CD8-positive, alpha-beta memory T cell (primary cell): ENCODE results near the gene LIMD2. TPM values are rescaled to one million over a fixed set of nuclear protein-coding genes. Genes with fewer than 3 reads are reported as not detected.
A peak's percentile ranks its signal among the peaks of the same experiment; 100 is the strongest.

Experiments
- CTCF ChIA-PET: fragments of 350-600 bp; sonication (Branson Sonifier 250); formaldehyde crosslinking; loops from one replicate; lab custom pipeline; 2021; ENCODE audit warnings: antibody characterized with exemption; lab: Charles Lee
- POLR2A ChIA-PET: fragments of 350-600 bp; sonication (Branson Sonifier 250); formaldehyde crosslinking; loops from one replicate; lab custom pipeline; 2021; ENCODE audit warnings: antibody characterized with exemption; lab: Charles Lee
- DNase-seq, 5 donors: peaks; one replicate each; pipeline versions ENCODE4 v3.0.0 to v3.0.0-alpha.2; 2020 to 2022; ENCODE audit warnings: mixed read lengths in 1 of 5
- H3K27ac ChIP-seq: one replicate; pipeline ENCODE4 v1.7.0; 2013; ENCODE audit warnings: low read depth, mild to moderate bottlenecking, low read length, moderate library complexity
- H3K27me3 ChIP-seq: 2 replicates; pipeline ENCODE4 v1.7.0; 2013; ENCODE audit warnings: low read length, mild to moderate bottlenecking; ENCODE audit not compliant: insufficient read depth, poor library complexity, severe bottlenecking
- H3K36me3 ChIP-seq: 2 replicates; pipeline ENCODE4 v1.7.0; 2013; ENCODE audit warnings: mild to moderate bottlenecking, low read length, moderate library complexity; ENCODE audit not compliant: insufficient read depth
- H3K4me1 ChIP-seq: 2 replicates; pipeline ENCODE4 v1.7.0; 2013; ENCODE audit warnings: mild to moderate bottlenecking, low read length, moderate library complexity; ENCODE audit not compliant: insufficient read depth
- H3K4me3 ChIP-seq: 2 replicates; pipeline ENCODE4 v1.7.0; 2013; ENCODE audit warnings: mild to moderate bottlenecking, low read length
- H3K9me3 ChIP-seq: 2 replicates; pipeline ENCODE4 v1.7.0; 2013; ENCODE audit warnings: mild to moderate bottlenecking, low read length
- H3K27ac Mint-ChIP-seq, 8 donors: one replicate each; pipeline ENCODE4 v1.8.0; 2020 to 2021; ENCODE audit warnings: mixed read lengths in 8 of 8, mild to moderate bottlenecking in 6 of 8, inconsistent platforms in 3 of 8, moderate library complexity in 3 of 8
- H3K27me3 Mint-ChIP-seq, 2 donors: one replicate each; pipeline ENCODE4 v1.8.0; 2020 to 2021; ENCODE audit warnings: mixed read lengths in 2 of 2, mild to moderate bottlenecking in 1 of 2, moderate library complexity in 1 of 2
- H3K36me3 Mint-ChIP-seq, 3 donors: one replicate each; pipeline ENCODE4 v1.8.0; 2020 to 2021; ENCODE audit warnings: mixed read lengths in 3 of 3, inconsistent platforms in 1 of 3, mild to moderate bottlenecking in 1 of 3
- H3K4me1 Mint-ChIP-seq, 3 donors: one replicate each; pipeline ENCODE4 v1.8.0; 2020 to 2021; ENCODE audit warnings: mixed read lengths in 3 of 3, inconsistent platforms in 1 of 3, mild to moderate bottlenecking in 1 of 3
- H3K4me3 Mint-ChIP-seq, 7 donors: one replicate each; pipeline ENCODE4 v1.8.0; 2020 to 2021; ENCODE audit warnings: mixed read lengths in 7 of 7, mild to moderate bottlenecking in 6 of 7, moderate library complexity in 4 of 7, inconsistent platforms in 2 of 7
- H3K9me3 Mint-ChIP-seq, 5 donors: one replicate each; pipeline ENCODE4 v1.8.0; 2020 to 2022; ENCODE audit warnings: mixed read lengths in 5 of 5, mild to moderate bottlenecking in 3 of 5, moderate library complexity in 2 of 5, inconsistent platforms in 1 of 5
- polyA plus RNA-seq: library from polyadenylated mRNA; unstranded; fragments of 300-500 nt; fragmentation: Illumina TruSeq; gene quantifications from one replicate; pipeline ENCODE4 v1.2.3, GENCODE V29; 2021
- total RNA-seq, 2 experiments: library from RNA; stranded (reverse); gene quantifications; one replicate each; pipeline ENCODE4 v1.2.3, GENCODE V29; 2021

Gene LIMD2
- total and polyA plus RNA-seq, 3 experiments from 2014 or later = 236 to 495 (median 240) TPM

- H3K4me3 Mint-ChIP-seq = peak overlapping the region; percentile 98 to 100 (median 98)
Observed at GRCh38 chr17:63695889-63696288, 4.0 kb downstream of the LIMD2 start.

DNA sequence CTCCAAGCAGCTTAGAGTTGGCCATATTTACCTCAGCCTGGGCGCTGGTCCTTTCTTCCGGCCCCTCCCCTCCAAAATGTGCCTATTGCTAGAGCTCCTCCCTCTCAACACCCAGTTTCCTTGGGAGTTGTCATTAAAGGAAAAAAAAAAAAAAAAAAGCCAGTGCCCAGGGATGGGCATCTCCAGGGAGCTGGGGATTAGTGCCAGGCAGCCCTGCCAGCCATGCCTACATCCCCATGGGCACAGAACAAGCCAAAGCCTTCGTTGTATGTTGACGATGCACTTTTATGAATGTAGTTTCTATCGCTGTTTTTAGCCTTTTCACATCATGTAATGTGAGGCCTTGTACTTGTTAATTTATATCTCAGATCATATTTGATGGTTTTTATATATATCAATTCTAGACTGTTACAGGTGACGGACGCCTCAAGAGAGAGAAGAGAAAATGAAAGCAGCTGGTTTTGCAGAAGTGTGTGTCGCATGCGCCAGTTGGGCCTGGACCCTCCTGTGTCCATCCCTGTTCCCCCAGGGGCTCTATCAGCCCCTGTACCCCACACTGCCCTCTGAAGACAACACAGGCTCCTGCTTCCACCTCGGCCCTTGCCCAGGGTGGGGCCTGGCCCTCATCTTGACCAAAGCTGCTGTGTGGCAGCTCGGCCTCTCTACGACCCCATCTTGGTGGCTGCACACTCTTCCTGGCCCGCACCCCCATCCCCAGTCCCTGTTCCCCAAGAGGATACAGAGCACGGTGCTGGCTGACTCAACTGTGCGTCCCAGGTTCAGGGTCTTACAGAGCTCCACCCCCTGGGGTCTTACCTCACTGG lies 4.8 kb downstream of the LIMD2 start:
- H3K4me1 Mint-ChIP-seq = peaks cover 50 to 64% (median 52%) of the 10 kb centered on the region in 3 donors
- peaks cover 42% of the 10 kb centered on the region for H3K4me1 ChIP-seq
- no peak overlapping the region for H3K4me3 ChIP-seq
- ChIA-PET CTCF (interaction anchor here (0.6 to 10.4 kb wide), 6 partner anchors 15 to 270 kb away, joined by 3 to 251 read pairs (median 4); partner anchors contain the start of genes GH2 and MAP3K3), POLR2A (interaction anchor here (0.6 to 7.5 kb wide), 19 partner anchors 13 to 269 kb away, joined by 3 to 270 read pairs (median 6); partner anchors contain the start of genes CCDC47, DCAF7, DDX42 and MAP3K3)
- H3K9me3 ChIP-seq = no peaks in the 10 kb centered on the region
- no peak overlapping the region for H3K27ac ChIP-seq
- DNase-seq = peak in 1 of 5 donors; percentile 31
- H3K27me3 Mint-ChIP-seq = peaks cover 0 to 3% of the 10 kb centered on the region in 2 donors
- H3K4me3 Mint-ChIP-seq = peak overlapping the region; percentile 50 to 88 (median 63)
- H3K36me3 ChIP-seq = peaks cover 34% of the 10 kb centered on the region
- peak overlapping the region; percentile 66 to 99 (median 88) for H3K27ac Mint-ChIP-seq
- H3K27me3 ChIP-seq = no peaks in the 10 kb centered on the region
- peaks cover 3 to 85% (median 4%) of the 10 kb centered on the region in 3 donors for H3K36me3 Mint-ChIP-seq
- peaks cover 0 to 2% (median 0%) of the 10 kb centered on the region in 5 donors for H3K9me3 Mint-ChIP-seq

More at GRCh38 chr17:63695889-63696288, 4.0 kb downstream of the LIMD2 start:
- ChIA-PET POLR2A (interaction anchor here (1.0 to 7.5 kb wide), 7 partner anchors 13 to 270 kb away, joined by 3 to 270 read pairs (median 9); partner anchors contain the start of genes CCDC47, DDX42 and MAP3K3), CTCF (interaction anchor here (1.5 to 10.4 kb wide), 3 partner anchors 15 to 270 kb away, joined by 3 to 251 read pairs (median 6); partner anchors contain the start of gene MAP3K3)
- H3K27me3 ChIP-seq = no peaks in the 10 kb centered on the region
- no peak overlapping the region for H3K4me3 ChIP-seq
- H3K36me3 ChIP-seq = peaks cover 29% of the 10 kb centered on the region
- peak overlapping the region; percentile 52 to 99 (median 97) for H3K27ac Mint-ChIP-seq
- no peaks in the 10 kb centered on the region for H3K9me3 ChIP-seq
- H3K36me3 Mint-ChIP-seq = peaks cover 3 to 78% (median 4%) of the 10 kb centered on the region in 3 donors
- peaks cover 0 to 3% of the 10 kb centered on the region in 2 donors for H3K27me3 Mint-ChIP-seq
- H3K4me1 Mint-ChIP-seq = peaks cover 50 to 64% (median 52%) of the 10 kb centered on the region in 3 donors
- H3K27ac ChIP-seq = no peak overlapping the region
- peaks cover 0 to 2% (median 0%) of the 10 kb centered on the region in 5 donors for H3K9me3 Mint-ChIP-seq
- peak in 1 of 5 donors; percentile 25 for DNase-seq
- peaks cover 42% of the 10 kb centered on the region for H3K4me1 ChIP-seq

GRCh38 chr17:63694229-63694949 lies 5.5 kb downstream of the LIMD2 start:
- H3K4me1 ChIP-seq = peaks cover 42% of the 10 kb centered on the region
- POLR2A ChIA-PET = interaction anchor here (0.6 to 7.5 kb wide), 20 partner anchors 14 to 930 kb away, joined by 3 to 270 read pairs (median 5); partner anchors contain the start of genes CCDC47, DCAF7, DDX42 and MAP3K3

GRCh38 chr17:63693411-63694113 lies 6.4 kb downstream of the LIMD2 start:
- Mint-ChIP-seq H3K27me3 (peaks cover 0 to 3% of the 10 kb centered on the region in 2 donors), H3K36me3 (peaks cover 4 to 96% (median 5%) of the 10 kb centered on the region in 3 donors), H3K4me3 (peak overlapping the region in 3 of 7 donors; percentile 20 to 74 (median 65)), H3K27ac (peak overlapping the region; percentile 80 to 99 (median 87)), H3K4me1 (peaks cover 50 to 64% (median 52%) of the 10 kb centered on the region in 3 donors), H3K9me3 (peaks cover 0 to 2% (median 0%) of the 10 kb centered on the region in 5 donors)
- Histone ChIP-seq H3K4me1 (peaks cover 42% of the 10 kb centered on the region), H3K36me3 (peaks cover 47% of the 10 kb centered on the region), H3K27ac (no peak overlapping the region), H3K27me3 (no peaks in the 10 kb centered on the region), H3K4me3 (no peak overlapping the region), H3K9me3 (no peaks in the 10 kb centered on the region)
- POLR2A ChIA-PET = interaction anchor here (0.7 to 7.5 kb wide), 8 partner anchors 15 to 931 kb away, joined by 3 to 270 read pairs (median 6); partner anchors contain the start of genes CCDC47, DDX42 and MAP3K3
- peak in 1 of 5 donors; percentile 8 for DNase-seq
- CTCF ChIA-PET = interaction anchor here (0.6 to 10.4 kb wide), 4 partner anchors 11 to 268 kb away, joined by 3 to 251 read pairs (median 4); no protein-coding TSS in a partner anchor

More at GRCh38 chr17:63694229-63694949, 5.5 kb downstream of the LIMD2 start:
- no peaks in the 10 kb centered on the region for H3K9me3 ChIP-seq
- DNase-seq = no peak
- no peak overlapping the region for H3K4me3 ChIP-seq
- Mint-ChIP-seq H3K36me3 (peaks cover 4 to 93% (median 4%) of the 10 kb centered on the region in 3 donors), H3K27me3 (peaks cover 0 to 3% of the 10 kb centered on the region in 2 donors), H3K4me1 (peaks cover 50 to 64% (median 52%) of the 10 kb centered on the region in 3 donors), H3K4me3 (peak overlapping the region in 6 of 7 donors; percentile 37 to 88 (median 60)), H3K9me3 (peaks cover 0 to 2% (median 0%) of the 10 kb centered on the region in 5 donors), H3K27ac (peak overlapping the region; percentile 66 to 99 (median 88))
- no peaks in the 10 kb centered on the region for H3K27me3 ChIP-seq
- CTCF ChIA-PET = interaction anchor here (0.7 to 10.4 kb wide), 4 partner anchors 16 to 269 kb away, joined by 3 to 251 read pairs (median 4); partner anchors contain the start of gene GH2
- H3K27ac ChIP-seq = no peak overlapping the region
- H3K36me3 ChIP-seq = peaks cover 42% of the 10 kb centered on the region

DNA sequence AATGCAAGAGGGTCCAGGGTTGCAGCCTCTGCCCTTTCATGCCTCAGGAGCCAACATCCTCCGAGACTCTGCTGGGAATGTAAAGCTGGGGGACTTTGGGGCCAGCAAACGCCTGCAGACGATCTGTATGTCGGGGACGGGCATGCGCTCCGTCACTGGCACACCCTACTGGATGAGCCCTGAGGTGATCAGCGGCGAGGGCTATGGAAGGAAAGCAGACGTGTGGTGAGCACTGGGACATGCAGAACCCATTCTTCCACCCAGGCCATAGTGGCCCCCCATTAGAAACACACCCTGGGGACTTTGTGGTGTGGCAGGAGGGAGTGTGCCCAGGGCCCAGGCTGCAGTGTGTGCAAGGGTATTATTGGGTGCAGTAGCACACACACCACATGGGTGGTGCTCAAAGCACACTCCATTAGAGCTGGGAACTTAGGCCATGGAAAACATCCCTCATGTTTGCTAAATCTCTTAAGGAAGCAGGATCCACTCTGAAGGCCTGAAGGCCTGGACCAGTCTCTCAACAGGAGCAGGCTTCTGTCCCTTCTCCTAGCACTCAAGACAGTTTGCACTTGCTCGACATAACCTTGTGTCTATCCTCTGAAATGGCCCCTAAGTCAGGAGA lies 7.6 kb downstream of the LIMD2 start:
- peaks cover 42 to 56% (median 46%) of the 10 kb centered on the region in 3 donors for H3K4me1 Mint-ChIP-seq
- H3K9me3 Mint-ChIP-seq = no peaks in the 10 kb centered on the region
- Histone ChIP-seq H3K9me3 (no peaks in the 10 kb centered on the region), H3K27me3 (no peaks in the 10 kb centered on the region), H3K36me3 (peaks cover 39% of the 10 kb centered on the region), H3K4me1 (peaks cover 36% of the 10 kb centered on the region), H3K27ac (no peak overlapping the region), H3K4me3 (no peak overlapping the region)
- POLR2A ChIA-PET = interaction anchor here (7.5 kb wide), 1 partner anchor 16 kb away, joined by 270 read pairs; no protein-coding TSS in a partner anchor
- H3K27me3 Mint-ChIP-seq = no peaks in the 10 kb centered on the region
- H3K4me3 Mint-ChIP-seq = peak overlapping the region in 1 of 7 donors; percentile 65
- CTCF ChIA-PET = interaction anchor here (1.4 to 10.4 kb wide), 3 partner anchors 10 to 267 kb away, joined by 3 to 251 read pairs (median 5); no protein-coding TSS in a partner anchor
- peaks cover 0 to 93% (median 8%) of the 10 kb centered on the region in 3 donors for H3K36me3 Mint-ChIP-seq
- DNase-seq = no peak
- peak overlapping the region; percentile 9 to 97 (median 80) for H3K27ac Mint-ChIP-seq

- peaks cover 8% of the 10 kb centered on the region for H3K4me1 ChIP-seq
- Mint-ChIP-seq H3K27ac (peak overlapping the region in 2 of 8 donors; percentile 22 to 81), H3K9me3 (no peaks in the 10 kb centered on the region), H3K4me3 (no peak overlapping the region), H3K36me3 (peaks cover 0 to 91% (median 9%) of the 10 kb centered on the region in 3 donors), H3K27me3 (no peaks in the 10 kb centered on the region), H3K4me1 (peaks cover 15 to 28% (median 21%) of the 10 kb centered on the region in 3 donors)
- H3K9me3 ChIP-seq = no peaks in the 10 kb centered on the region
- POLR2A ChIA-PET = no interaction called here
- H3K4me3 ChIP-seq = no peak overlapping the region
- H3K27me3 ChIP-seq = no peaks in the 10 kb centered on the region
- no peak for DNase-seq
- H3K27ac ChIP-seq = no peak overlapping the region
- peaks cover 41% of the 10 kb centered on the region for H3K36me3 ChIP-seq
- CTCF ChIA-PET = interaction anchor here (1.1 to 10.4 kb wide), 2 partner anchors 21 to 78 kb away, joined by 3 to 251 read pairs; no protein-coding TSS in a partner anchor
Observed at GRCh38 chr17:63689479-63689878, 10.4 kb downstream of the LIMD2 start.
